IMR-90 (cell line): ENCODE measurements around the gene LRCOL1. TPM values are rescaled to one million over a fixed set of nuclear protein-coding genes. Genes with fewer than 3 reads are reported as not detected.

Experiments used
- ATAC-seq: fragments of 200-7000 bp; cut with Tn5 transposase; 2 replicates; pipeline ENCODE4 v1.9.1; 2020; ENCODE audit warnings: low read depth, mild to moderate bottlenecking, moderate library complexity
- BruUV-seq: library from RNA; stranded (reverse); fragments of 400-500 nt; replicated peaks from 2 replicates; lab custom pipeline; 2021; lab: Mats Ljungman, UMichigan
- CTCF ChIA-PET: fragments of 300-600 bp; formaldehyde crosslinking; extraction: SDS; loops from one replicate; lab custom pipeline; 2021; ENCODE audit warnings: antibody characterized with exemption; lab: Yijun Ruan, JAX
- POLR2A ChIA-PET: fragments of 300-600 bp; sonication (Branson Sonifier 250); formaldehyde crosslinking; loops from one replicate; lab custom pipeline; 2022; ENCODE audit warnings: antibody characterized with exemption; ENCODE audit not compliant: unreplicated experiment; lab: Charles Lee
- DNase-seq: peaks from one replicate; pipeline ENCODE4 v3.0.0; 2013
- H2AFZ ChIP-seq: replicated peaks from 2 replicates; pipeline ENCODE3; 2013; ENCODE audit warnings: low read length, mild to moderate bottlenecking; ENCODE audit not compliant: poor library complexity
- H2AK5ac ChIP-seq: 2 replicates; pipeline ENCODE4 v1.6.1; 2013; ENCODE audit warnings: low read depth, low read length, inconsistent platforms
- H2AK9ac ChIP-seq: replicated peaks from 2 replicates; pipeline ENCODE3; 2013; ENCODE audit warnings: mild to moderate bottlenecking, low read depth, low read length, moderate library complexity; ENCODE audit not compliant: poor library complexity
- H2BK120ac ChIP-seq: 2 replicates; pipeline ENCODE4 v1.6.1; 2013; ENCODE audit warnings: low read depth, low read length, inconsistent platforms
- H2BK15ac ChIP-seq: 3 replicates; pipeline ENCODE4 v1.6.1; 2013; ENCODE audit warnings: low read depth, low read length, inconsistent platforms
- H2BK20ac ChIP-seq: 2 replicates; pipeline ENCODE4 v1.6.1; 2013; ENCODE audit warnings: low read depth, mild to moderate bottlenecking, inconsistent platforms, low read length, moderate library complexity
- H2BK5ac ChIP-seq: 2 replicates; pipeline ENCODE4 v1.6.1; 2013; ENCODE audit warnings: mild to moderate bottlenecking, low read depth, low read length, inconsistent platforms; ENCODE audit not compliant: poor library complexity, severe bottlenecking
- H3K14ac ChIP-seq: replicated peaks from 2 replicates; pipeline ENCODE4 v1.6.1; 2013; ENCODE audit warnings: low read depth, low read length, inconsistent platforms
- H3K18ac ChIP-seq: 2 replicates; pipeline ENCODE4 v1.6.1; 2013; ENCODE audit warnings: low read depth, low read length, control low read depth
- H3K23ac ChIP-seq: 2 replicates; pipeline ENCODE4 v1.6.1; 2013; ENCODE audit warnings: low read depth, low read length, inconsistent platforms
- H3K27ac ChIP-seq: 2 replicates; pipeline ENCODE4 v1.5.1; 2013; ENCODE audit warnings: mild to moderate bottlenecking, control low read depth, low read length; ENCODE audit not compliant: insufficient read depth
- H3K27me3 ChIP-seq: 2 replicates; pipeline ENCODE4 v1.6.1; 2013; ENCODE audit warnings: low read length; ENCODE audit not compliant: control insufficient read depth, insufficient read depth
- H3K36me3 ChIP-seq: 2 replicates; pipeline ENCODE4 v1.6.1; 2013; ENCODE audit warnings: low read length, mixed read lengths; ENCODE audit not compliant: control insufficient read depth, insufficient read depth
- H3K4ac ChIP-seq: 2 replicates; pipeline ENCODE4 v1.6.1; 2013; ENCODE audit warnings: low read depth, low read length, inconsistent platforms
- H3K4me1 ChIP-seq: 2 replicates; pipeline ENCODE4 v1.6.1; 2013; ENCODE audit warnings: low read length, mixed read lengths; ENCODE audit not compliant: control insufficient read depth, insufficient read depth
- H3K4me2 ChIP-seq: 2 replicates; pipeline ENCODE4 v1.6.1; 2013; ENCODE audit warnings: low read depth, mild to moderate bottlenecking, control low read depth, low read length, moderate library complexity
- H3K4me3 ChIP-seq: 2 replicates; pipeline ENCODE4 v1.5.1; 2013; ENCODE audit warnings: low read depth, mild to moderate bottlenecking, control low read depth, low read length, moderate library complexity; ENCODE audit not compliant: insufficient read depth
- H3K56ac ChIP-seq: 2 replicates; pipeline ENCODE4 v1.6.1; 2013; ENCODE audit warnings: low read length, inconsistent platforms; ENCODE audit not compliant: insufficient read depth; ENCODE audit errors: extremely low read depth
- H3K79me1 ChIP-seq, 2 experiments: 2 replicates each; pipeline ENCODE4 v1.6.1; 2013; ENCODE audit warnings: low read length in 2 of 2, inconsistent platforms in 1 of 2, low read depth in 1 of 2
- H3K9ac ChIP-seq: 2 replicates; pipeline ENCODE4 v1.6.1; 2013; ENCODE audit warnings: low read depth, low read length, control low read depth
- H3K9me1 ChIP-seq: 2 replicates; pipeline ENCODE4 v1.6.1; 2013; ENCODE audit warnings: low read length, inconsistent platforms; ENCODE audit not compliant: insufficient read depth
- H3K9me3 ChIP-seq: 2 replicates; pipeline ENCODE4 v1.6.1; 2013; ENCODE audit warnings: low read length; ENCODE audit not compliant: control insufficient read depth, insufficient read depth
- H4K20me1 ChIP-seq: 2 replicates; pipeline ENCODE4 v1.6.1; 2013; ENCODE audit warnings: low read length, inconsistent platforms; ENCODE audit not compliant: insufficient read depth
- H4K5ac ChIP-seq: 2 replicates; pipeline ENCODE4 v1.6.1; 2013; ENCODE audit warnings: mild to moderate bottlenecking, low read depth, low read length, control low read depth
- H4K8ac ChIP-seq, 2 experiments: 2 replicates each; pipeline ENCODE4 v1.6.1; 2013; ENCODE audit warnings: low read depth in 2 of 2, low read length in 2 of 2, control low read depth in 1 of 2, inconsistent platforms in 1 of 2
- H4K91ac ChIP-seq: 2 replicates; pipeline ENCODE4 v1.6.1; 2013; ENCODE audit warnings: low read depth, low read length, inconsistent platforms; ENCODE audit not compliant: insufficient read depth
- BHLHE40 ChIP-seq: fragments of 150-350 bp; IDR thresholded peaks from 2 replicates; pipeline ENCODE4 v1.6.1; 2016; ENCODE audit warnings: mild to moderate bottlenecking, low read depth, low read length
- CEBPB ChIP-seq: IDR thresholded peaks from 2 replicates; pipeline ENCODE4 v1.6.1; 2012; ENCODE audit warnings: low read depth, low read length, improper control_type of control experiment
- CHD1 ChIP-seq: IDR thresholded peaks from 2 replicates; pipeline ENCODE4 v1.6.1; 2012; ENCODE audit warnings: low read depth, low read length, improper control_type of control experiment
- ELK1 ChIP-seq: fragments of 150-350 bp; IDR thresholded peaks from 2 replicates; pipeline ENCODE4 v1.6.1; 2016; ENCODE audit warnings: low read depth, mild to moderate bottlenecking, low read length, moderate library complexity, borderline replicate concordance
- FOS ChIP-seq: fragments of 150-350 bp; IDR thresholded peaks from 2 replicates; pipeline ENCODE4 v1.6.1; 2016; ENCODE audit warnings: low read depth, low read length
- MAFK ChIP-seq: IDR thresholded peaks from 2 replicates; pipeline ENCODE4 v1.6.1; 2012; ENCODE audit warnings: low read depth, low read length, improper control_type of control experiment
- MAZ ChIP-seq: IDR thresholded peaks from 2 replicates; pipeline ENCODE4 v1.6.1; 2012; ENCODE audit warnings: low read depth, mild to moderate bottlenecking, low read length, improper control_type of control experiment, moderate library complexity, borderline replicate concordance
- MXI1 ChIP-seq: IDR thresholded peaks from 2 replicates; pipeline ENCODE4 v1.6.1; 2012; ENCODE audit warnings: low read depth, mild to moderate bottlenecking, low read length, moderate library complexity, borderline replicate concordance
- NFE2L2 ChIP-seq: fragments of 150-350 bp; IDR thresholded peaks from 2 replicates; pipeline ENCODE4 v1.6.1; 2016; ENCODE audit warnings: low read depth, mild to moderate bottlenecking, low read length
- POLR2A ChIP-seq: IDR thresholded peaks from 2 replicates; pipeline ENCODE4 v1.6.1; 2012; ENCODE audit warnings: mild to moderate bottlenecking, low read depth, low read length
- RAD21 ChIP-seq: IDR thresholded peaks from 2 replicates; pipeline ENCODE4 v1.6.1; 2012; ENCODE audit warnings: low read length, improper control_type of control experiment
- RCOR1 ChIP-seq: IDR thresholded peaks from 2 replicates; pipeline ENCODE4 v1.6.1; 2012; ENCODE audit warnings: mild to moderate bottlenecking, low read length, improper control_type of control experiment; ENCODE audit not compliant: insufficient replicate concordance
- RFX5 ChIP-seq: IDR thresholded peaks from 2 replicates; pipeline ENCODE4 v1.8.0; 2012; ENCODE audit warnings: low read depth, mild to moderate bottlenecking, low read length, moderate library complexity
- SMC3 ChIP-seq: fragments of 150-350 bp; IDR thresholded peaks from 2 replicates; pipeline ENCODE4 v1.6.1; 2016; ENCODE audit warnings: low read depth, mild to moderate bottlenecking, antibody characterized with exemption, low read length, moderate library complexity
- USF2 ChIP-seq: fragments of 150-350 bp; IDR thresholded peaks from 2 replicates; pipeline ENCODE4 v1.6.1; 2017; ENCODE audit warnings: mild to moderate bottlenecking, antibody characterized with exemption, low read length, low read depth
- WGBS, 2 experiments: methylation state at CpG; one replicate each; pipeline versions ENCODE4 v1.1.5 to v1.1.7; 2013; ENCODE audit warnings: missing lambda C conversion rate in 2 of 2; ENCODE audit not compliant: insufficient read length in 1 of 2; ENCODE audit errors: extremely low coverage in 2 of 2; 5-methylcytosine and 5-hydroxymethylcytosine counted together
- dilution Hi-C: fragments of 300-500 bp; cut with HindIII; formaldehyde crosslinking; loops from one replicate; pipeline ENCODE4 v1.14.3; 2018; ENCODE audit warnings: low sequenced_read_pairs; ENCODE audit not compliant: unreplicated experiment
- in situ Hi-C: fragments of 300-500 bp; cut with MboI; formaldehyde crosslinking; loops from 3 replicates; pipeline ENCODE4 v1.14.3; 2019; ENCODE audit warnings: low sequenced_read_pairs, inconsistent platforms, mixed read lengths
- intact Hi-C: fragments of 100-400 bp; cut with micrococcal nuclease; formaldehyde crosslinking; loops from 2 replicates; pipeline ENCODE4 v1.10.0; 2022
- polyA plus RNA-seq, 3 experiments: library from polyadenylated mRNA; depleted of rRNA; stranded (reverse); fragments of >200 nt; gene quantifications; 2 replicates each; pipeline ENCODE4 v1.2.3, GENCODE V29; 2012; ENCODE audit warnings: low replicate concordance in 1 of 3
- total RNA-seq: library from RNA; depleted of rRNA; stranded (reverse); fragments of >200 nt; gene quantifications from 2 replicates; pipeline ENCODE4 v1.2.3, GENCODE V29; 2012
- TF ChIP-seq, protein P1 (sequence below): conservative IDR thresholded peaks from 2 replicates; pipeline ENCODE4 v1.5.1; 2012; ENCODE audit warnings: mild to moderate bottlenecking, low read depth, low read length, improper control_type of control experiment

Gene LRCOL1
- total and polyA plus RNA-seq, 2 of the 4 experiments (the other 2 are of a cell fraction) = 1.0 TPM; not detected in 1

- Histone ChIP-seq H2BK20ac (no peak overlapping the region), H4K5ac (no peak overlapping the region), H3K79me1 (no peaks in the 10 kb centered on the region), H3K23ac (no peak overlapping the region), H4K8ac (no peak overlapping the region), H2BK120ac (no peak overlapping the region), H2AFZ (no peak overlapping the region), H2BK5ac (no peak overlapping the region), H3K4me1 (no peaks in the 10 kb centered on the region), H3K18ac (no peak overlapping the region), H3K56ac (no peak overlapping the region), H3K27ac (no peak overlapping the region), H3K9me3 (peaks cover under 1% of the 10 kb centered on the region; the same call in 1 of the 2 replicates), H4K91ac (no peak overlapping the region), H3K9ac (no peak overlapping the region), H3K4me3 (no peak overlapping the region), H4K20me1 (no peaks in the 10 kb centered on the region), H2AK9ac (no peak overlapping the region), H3K14ac (no peak overlapping the region), H3K9me1 (no peaks in the 10 kb centered on the region), H3K4ac (no peak overlapping the region), H3K4me2 (no peak overlapping the region), H2AK5ac (no peak overlapping the region), H3K27me3 (peaks cover under 1% of the 10 kb centered on the region; the same call in 1 of the 2 replicates), H3K36me3 (peaks cover 16% of the 10 kb centered on the region; the same call in 1 of the 2 replicates), H2BK15ac (no peak overlapping the region)
- no TSS peak for BruUV-seq
- no peak for ATAC-seq
- CTCF ChIA-PET = no interaction called here
- TF ChIP-seq POLR2A (no peak), ELK1 (no peak), BHLHE40 (no peak), MXI1 (no peak), USF2 (no peak), RAD21 (no peak), RCOR1 (no peak), NFE2L2 (no peak), SMC3 (no peak), RFX5 (no peak), CHD1 (no peak), CEBPB (no peak), MAFK (no peak), MAZ (no peak), FOS (no peak)
- TF ChIP-seq, protein P1, sequence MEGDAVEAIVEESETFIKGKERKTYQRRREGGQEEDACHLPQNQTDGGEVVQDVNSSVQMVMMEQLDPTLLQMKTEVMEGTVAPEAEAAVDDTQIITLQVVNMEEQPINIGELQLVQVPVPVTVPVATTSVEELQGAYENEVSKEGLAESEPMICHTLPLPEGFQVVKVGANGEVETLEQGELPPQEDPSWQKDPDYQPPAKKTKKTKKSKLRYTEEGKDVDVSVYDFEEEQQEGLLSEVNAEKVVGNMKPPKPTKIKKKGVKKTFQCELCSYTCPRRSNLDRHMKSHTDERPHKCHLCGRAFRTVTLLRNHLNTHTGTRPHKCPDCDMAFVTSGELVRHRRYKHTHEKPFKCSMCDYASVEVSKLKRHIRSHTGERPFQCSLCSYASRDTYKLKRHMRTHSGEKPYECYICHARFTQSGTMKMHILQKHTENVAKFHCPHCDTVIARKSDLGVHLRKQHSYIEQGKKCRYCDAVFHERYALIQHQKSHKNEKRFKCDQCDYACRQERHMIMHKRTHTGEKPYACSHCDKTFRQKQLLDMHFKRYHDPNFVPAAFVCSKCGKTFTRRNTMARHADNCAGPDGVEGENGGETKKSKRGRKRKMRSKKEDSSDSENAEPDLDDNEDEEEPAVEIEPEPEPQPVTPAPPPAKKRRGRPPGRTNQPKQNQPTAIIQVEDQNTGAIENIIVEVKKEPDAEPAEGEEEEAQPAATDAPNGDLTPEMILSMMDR = no peak
- in situ Hi-C loops = no loop called here
- intact Hi-C loops = no loop called here
- POLR2A ChIA-PET = no interaction called here
- WGBS, 2 experiments = 73% methylated on average over 3 of the region's 29 CpGs; no CpG with 5 or more reads in 1 of the 2 experiments
- DNase-seq = no peak
- dilution Hi-C loops = no loop called here
These were observed 26.6 kb downstream of the LRCOL1 start for GRCh38 chr12:132583736-132584135.
